ENCODE results near the gene RFNG.

RFNG gene

GRCh38 chr17:82097919-82098168 is 46.2 kb upstream of the RFNG start:
- H3K27me3 ChIP-seq (replicated peaks): no peaks in the 10 kb centered on the region

GRCh38 chr17:82097184-82097918 is 45.7 kb upstream of the RFNG start:
- H3K27me3 ChIP-seq (replicated peaks): no peaks in the 10 kb centered on the region
- H3K27ac ChIP-seq: peak overlapping the region; percentile 77
- H3K36me3 ChIP-seq (replicated peaks): peaks cover 36% of the 10 kb centered on the region
- peak; percentile 44 for DNase-seq
- TF ChIP-seq CTCF (IDR thresholded peaks at IDR 0.05; ENCODE audit: low read depth, low read length, missing control alignments): no peak
- in situ Hi-C loops (cut with HindIII; ENCODE audit: low pct_ligation_motif_present, low sequenced_read_pairs): no loop called here
- H3K4me3 ChIP-seq (ENCODE audit: low read depth, low read length): peak overlapping the region; percentile 81

More at GRCh38 chr17:82097919-82098168, 46.2 kb upstream of the RFNG start:
- Histone ChIP-seq H3K4me3 (ENCODE audit: low read depth, low read length) (peak overlapping the region; percentile 81), H3K27ac (peak overlapping the region; percentile 77), H3K36me3 (replicated peaks) (peaks cover 33% of the 10 kb centered on the region)
- DNase-seq: no peak
- no peak for TF ChIP-seq CTCF (IDR thresholded peaks at IDR 0.05; ENCODE audit: low read depth, low read length, missing control alignments)
- in situ Hi-C loops (cut with HindIII; ENCODE audit: low pct_ligation_motif_present, low sequenced_read_pairs): no loop called here

GRCh38 chr17:82096709-82097183 is 45.1 kb upstream of the RFNG start:
- peaks cover 42% of the 10 kb centered on the region for H3K36me3 ChIP-seq (replicated peaks)
- DNase-seq: no peak
- no peak for TF ChIP-seq CTCF (IDR thresholded peaks at IDR 0.05; ENCODE audit: low read depth, low read length, missing control alignments)
- peak overlapping the region; percentile 81 for H3K4me3 ChIP-seq (ENCODE audit: low read depth, low read length)
- no peaks in the 10 kb centered on the region for H3K27me3 ChIP-seq (replicated peaks)
- H3K27ac ChIP-seq: peak overlapping the region; percentile 77
- in situ Hi-C loops (cut with HindIII; ENCODE audit: low pct_ligation_motif_present, low sequenced_read_pairs): no loop called here

- no peak for DNase-seq
- Histone ChIP-seq H3K4me3 (ENCODE audit: low read depth, low read length) (peak overlapping the region; percentile 81), H3K27ac (no peak overlapping the region), H3K36me3 (replicated peaks) (peaks cover 49% of the 10 kb centered on the region), H3K27me3 (replicated peaks) (no peaks in the 10 kb centered on the region)
- in situ Hi-C loops (cut with HindIII; ENCODE audit: low pct_ligation_motif_present, low sequenced_read_pairs): no loop called here
- no peak for TF ChIP-seq CTCF (IDR thresholded peaks at IDR 0.05; ENCODE audit: low read depth, low read length, missing control alignments)
These were observed 44.4 kb upstream of the RFNG start for GRCh38 chr17:82095777-82096708.

- Histone ChIP-seq H3K4me3 (ENCODE audit: low read depth, low read length) (peak overlapping the region; percentile 81), H3K36me3 (replicated peaks) (peaks cover 58% of the 10 kb centered on the region), H3K27ac (no peak overlapping the region), H3K27me3 (replicated peaks) (no peaks in the 10 kb centered on the region)
- DNase-seq: no peak
- no peak for TF ChIP-seq CTCF (IDR thresholded peaks at IDR 0.05; ENCODE audit: low read depth, low read length, missing control alignments)
- in situ Hi-C loops (cut with HindIII; ENCODE audit: low pct_ligation_motif_present, low sequenced_read_pairs): no loop called here
These were observed 43.5 kb upstream of the RFNG start for GRCh38 chr17:82094931-82095776.

All from brain microvascular endothelial cell (primary cell).